Measurements from ENCODE around the gene ZNF691. TPM values are rescaled to one million over a fixed set of nuclear protein-coding genes. Genes with fewer than 3 reads are reported as not detected.

ZNF691 gene
- total RNA-seq, 1 experiment from 2014 or later: 9.5 TPM

- Mint-ChIP-seq H3K9me3 (ENCODE audit: unreplicated experiment) (no peaks in the 10 kb centered on the region), H3K27ac (ENCODE audit: low read depth, unreplicated experiment) (no peak overlapping the region), H3K4me1 (ENCODE audit: insufficient read depth, unreplicated experiment) (peaks cover 6% of the 10 kb centered on the region), H3K4me3 (ENCODE audit: unreplicated experiment) (no peak overlapping the region), H3K27me3 (ENCODE audit: insufficient read depth, unreplicated experiment) (no peaks in the 10 kb centered on the region), H3K36me3 (ENCODE audit: insufficient read depth, unreplicated experiment) (peaks cover 5% of the 10 kb centered on the region)
- no peak for TF ChIP-seq CTCF (IDR thresholded peaks at IDR 0.05; ENCODE audit: unreplicated experiment)
- POLR2A ChIA-PET: interaction anchor here (0.7 to 11.5 kb wide), 4 partner anchors 8 to 145 kb away, joined by 3 to 88 read pairs (median 6); partner anchors contain the start of gene ZNF691
- CTCF ChIA-PET: interaction anchor here (0.7 kb wide), 1 partner anchor 239 kb away, joined by 3 read pairs; no protein-coding TSS in a partner anchor
- intact Hi-C loops (cut with micrococcal nuclease): no loop called here
- no TSS peak for BruUV-seq (replicated peaks)
- no peak for DNase-seq (ENCODE audit: unreplicated experiment)
Observed at GRCh38 chr1:42824481-42825035, 21.9 kb upstream of the ZNF691 start.

- Mint-ChIP-seq H3K27me3 (ENCODE audit: insufficient read depth, unreplicated experiment) (no peaks in the 10 kb centered on the region), H3K9me3 (ENCODE audit: unreplicated experiment) (no peaks in the 10 kb centered on the region), H3K4me1 (ENCODE audit: insufficient read depth, unreplicated experiment) (peaks cover 6% of the 10 kb centered on the region), H3K36me3 (ENCODE audit: insufficient read depth, unreplicated experiment) (peaks cover 8% of the 10 kb centered on the region), H3K27ac (ENCODE audit: low read depth, unreplicated experiment) (no peak overlapping the region), H3K4me3 (ENCODE audit: unreplicated experiment) (no peak overlapping the region)
- TF ChIP-seq CTCF (IDR thresholded peaks at IDR 0.05; ENCODE audit: unreplicated experiment): no peak
- ChIA-PET CTCF (interaction anchor here (0.7 kb wide), 1 partner anchor 240 kb away, joined by 3 read pairs; no protein-coding TSS in a partner anchor), POLR2A (interaction anchor here (0.7 to 11.5 kb wide), 6 partner anchors 9 to 199 kb away, joined by 3 to 88 read pairs (median 4); partner anchors contain the start of gene ZNF691)
- no peak for DNase-seq (ENCODE audit: unreplicated experiment)
- intact Hi-C loops (cut with micrococcal nuclease): no loop called here
- no TSS peak for BruUV-seq (replicated peaks)
Observed at GRCh38 chr1:42825036-42825851, 21.2 kb upstream of the ZNF691 start.

GRCh38 chr1:42830631-42831030 lies 15.8 kb upstream of the ZNF691 start:
- POLR2A ChIA-PET: interaction anchor here (2.1 to 3.0 kb wide), 2 partner anchors 10 to 13 kb away, joined by 7 to 8 read pairs; no protein-coding TSS in a partner anchor
- Mint-ChIP-seq H3K36me3 (ENCODE audit: insufficient read depth, unreplicated experiment) (peaks cover 12% of the 10 kb centered on the region), H3K4me1 (ENCODE audit: insufficient read depth, unreplicated experiment) (no peaks in the 10 kb centered on the region), H3K9me3 (ENCODE audit: unreplicated experiment) (no peaks in the 10 kb centered on the region), H3K27me3 (ENCODE audit: insufficient read depth, unreplicated experiment) (no peaks in the 10 kb centered on the region), H3K27ac (ENCODE audit: low read depth, unreplicated experiment) (no peak overlapping the region), H3K4me3 (ENCODE audit: unreplicated experiment) (no peak overlapping the region)
- intact Hi-C loops (cut with micrococcal nuclease): no loop called here
- no TSS peak for BruUV-seq (replicated peaks)
- TF ChIP-seq CTCF (IDR thresholded peaks at IDR 0.05; ENCODE audit: unreplicated experiment): no peak
- CTCF ChIA-PET: no interaction called here
- no peak for DNase-seq (ENCODE audit: unreplicated experiment)

GRCh38 chr1:42831273-42831672 lies 15.1 kb upstream of the ZNF691 start:
- Mint-ChIP-seq H3K4me1 (ENCODE audit: insufficient read depth, unreplicated experiment) (no peaks in the 10 kb centered on the region), H3K4me3 (ENCODE audit: unreplicated experiment) (no peak overlapping the region), H3K9me3 (ENCODE audit: unreplicated experiment) (no peaks in the 10 kb centered on the region), H3K36me3 (ENCODE audit: insufficient read depth, unreplicated experiment) (peaks cover 12% of the 10 kb centered on the region), H3K27ac (ENCODE audit: low read depth, unreplicated experiment) (no peak overlapping the region), H3K27me3 (ENCODE audit: insufficient read depth, unreplicated experiment) (no peaks in the 10 kb centered on the region)
- TF ChIP-seq CTCF (IDR thresholded peaks at IDR 0.05; ENCODE audit: unreplicated experiment): no peak
- intact Hi-C loops (cut with micrococcal nuclease): no loop called here
- DNase-seq (ENCODE audit: unreplicated experiment): no peak
- no TSS peak for BruUV-seq (replicated peaks)
- ChIA-PET POLR2A (interaction anchor here (3.0 kb wide), 1 partner anchor 13 kb away, joined by 8 read pairs; no protein-coding TSS in a partner anchor), CTCF (interaction anchor here (0.6 kb wide), 1 partner anchor 8 kb away, joined by 5 read pairs; no protein-coding TSS in a partner anchor)
